ENCODE measurements around the gene LYSMD1.

The LYSMD1 gene

DNA sequence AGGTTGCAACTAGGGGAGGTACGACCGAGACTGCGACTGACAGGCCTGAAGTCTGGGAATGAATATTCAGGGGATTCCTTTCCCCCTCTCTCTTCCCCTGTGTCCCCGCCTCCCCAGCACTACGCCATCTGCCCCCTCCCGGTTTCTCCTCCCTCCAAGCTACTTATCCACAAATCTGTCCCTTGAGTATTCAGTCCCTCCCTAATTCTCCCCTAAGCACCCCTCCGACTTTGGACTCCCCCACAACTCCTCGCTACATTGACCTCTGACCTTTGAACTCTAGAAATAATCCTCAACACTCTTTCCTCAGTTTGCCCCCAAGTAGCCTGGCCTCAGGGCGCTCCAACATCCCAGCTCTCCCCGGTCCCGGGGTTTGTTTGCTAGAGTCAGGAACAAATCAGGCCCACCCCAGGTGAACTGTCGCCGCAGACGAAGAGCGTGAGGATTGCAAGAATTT lies 393 bp downstream of the LYSMD1 start (continued):
- TF ChIP-seq, protein P1, sequence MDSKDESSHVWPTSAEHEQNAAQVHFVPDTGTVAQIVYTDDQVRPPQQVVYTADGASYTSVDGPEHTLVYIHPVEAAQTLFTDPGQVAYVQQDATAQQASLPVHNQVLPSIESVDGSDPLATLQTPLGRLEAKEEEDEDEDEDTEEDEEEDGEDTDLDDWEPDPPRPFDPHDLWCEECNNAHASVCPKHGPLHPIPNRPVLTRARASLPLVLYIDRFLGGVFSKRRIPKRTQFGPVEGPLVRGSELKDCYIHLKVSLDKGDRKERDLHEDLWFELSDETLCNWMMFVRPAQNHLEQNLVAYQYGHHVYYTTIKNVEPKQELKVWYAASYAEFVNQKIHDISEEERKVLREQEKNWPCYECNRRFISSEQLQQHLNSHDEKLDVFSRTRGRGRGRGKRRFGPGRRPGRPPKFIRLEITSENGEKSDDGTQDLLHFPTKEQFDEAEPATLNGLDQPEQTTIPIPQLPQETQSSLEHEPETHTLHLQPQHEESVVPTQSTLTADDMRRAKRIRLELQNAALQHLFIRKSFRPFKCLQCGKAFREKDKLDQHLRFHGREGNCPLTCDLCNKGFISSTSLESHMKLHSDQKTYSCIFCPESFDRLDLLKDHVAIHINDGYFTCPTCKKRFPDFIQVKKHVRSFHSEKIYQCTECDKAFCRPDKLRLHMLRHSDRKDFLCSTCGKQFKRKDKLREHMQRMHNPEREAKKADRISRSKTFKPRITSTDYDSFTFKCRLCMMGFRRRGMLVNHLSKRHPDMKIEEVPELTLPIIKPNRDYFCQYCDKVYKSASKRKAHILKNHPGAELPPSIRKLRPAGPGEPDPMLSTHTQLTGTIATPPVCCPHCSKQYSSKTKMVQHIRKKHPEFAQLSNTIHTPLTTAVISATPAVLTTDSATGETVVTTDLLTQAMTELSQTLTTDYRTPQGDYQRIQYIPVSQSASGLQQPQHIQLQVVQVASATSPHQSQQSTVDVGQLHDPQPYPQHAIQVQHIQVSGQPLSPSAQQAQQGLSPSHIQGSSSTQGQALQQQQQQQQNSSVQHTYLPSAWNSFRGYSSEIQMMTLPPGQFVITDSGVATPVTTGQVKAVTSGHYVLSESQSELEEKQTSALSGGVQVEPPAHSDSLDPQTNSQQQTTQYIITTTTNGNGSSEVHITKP (tag by site-specific recombination; IDR thresholded peaks at IDR 0.05), result peak; percentile 99
- TF ChIP-seq ZNF174 (tag by site-specific recombination; IDR thresholded peaks at IDR 0.05) (no peak), OVOL3 (tag by site-specific recombination; IDR thresholded peaks at IDR 0.05) (no peak), ZIC2 (tag by site-specific recombination; IDR thresholded peaks at IDR 0.05) (0 out of 2 replicates have a peak, but pooled peaks have one; percentile 29), ZNF776 (tag by site-specific recombination; IDR thresholded peaks at IDR 0.05; ENCODE audit: borderline replicate concordance) (no peak), ZNF777 (tag by site-specific recombination; IDR thresholded peaks at IDR 0.05; ENCODE audit: borderline replicate concordance) (no peak), ZNF585B (tag by site-specific recombination; IDR thresholded peaks at IDR 0.05) (no peak), PRDM1 (tag by site-specific recombination; IDR thresholded peaks at IDR 0.05) (no peak), ZNF626 (tag by site-specific recombination; IDR thresholded peaks at IDR 0.05) (no peak), ZNF324 (tag by site-specific recombination; IDR thresholded peaks at IDR 0.05) (peak; percentile 63; the same call in 1 of the 2 replicates), GLI4 (tag by site-specific recombination; IDR thresholded peaks at IDR 0.05) (no peak), ZNF211 (tag by site-specific recombination; IDR thresholded peaks at IDR 0.05; ENCODE audit: low read depth) (no peak), ZNF664 (tag by site-specific recombination; IDR thresholded peaks at IDR 0.05) (no peak), IKZF3 (tag by site-specific recombination; IDR thresholded peaks at IDR 0.05) (peak; percentile 80), TCF7L2 (IDR thresholded peaks at IDR 0.05; ENCODE audit: borderline replicate concordance, low read depth, low read length) (no peak), ZNF501 (tag by site-specific recombination; IDR thresholded peaks at IDR 0.05) (peak; percentile 58; the same call in 1 of the 2 replicates), ZNF354C (tag by site-specific recombination; IDR thresholded peaks at IDR 0.05; ENCODE audit: borderline replicate concordance, low read depth) (no peak), ZNF76 (tag by site-specific recombination; IDR thresholded peaks at IDR 0.05; ENCODE audit: borderline replicate concordance, low read depth) (no peak; the same call in 1 of the 2 replicates), ZNF19 (tag by site-specific recombination; IDR thresholded peaks at IDR 0.05; ENCODE audit: low read depth) (no peak), KLF16 (tag by site-specific recombination; IDR thresholded peaks at IDR 0.05) (peak; percentile 81; the same call in 1 of the 2 replicates)
- TF ChIP-seq, protein P2, sequence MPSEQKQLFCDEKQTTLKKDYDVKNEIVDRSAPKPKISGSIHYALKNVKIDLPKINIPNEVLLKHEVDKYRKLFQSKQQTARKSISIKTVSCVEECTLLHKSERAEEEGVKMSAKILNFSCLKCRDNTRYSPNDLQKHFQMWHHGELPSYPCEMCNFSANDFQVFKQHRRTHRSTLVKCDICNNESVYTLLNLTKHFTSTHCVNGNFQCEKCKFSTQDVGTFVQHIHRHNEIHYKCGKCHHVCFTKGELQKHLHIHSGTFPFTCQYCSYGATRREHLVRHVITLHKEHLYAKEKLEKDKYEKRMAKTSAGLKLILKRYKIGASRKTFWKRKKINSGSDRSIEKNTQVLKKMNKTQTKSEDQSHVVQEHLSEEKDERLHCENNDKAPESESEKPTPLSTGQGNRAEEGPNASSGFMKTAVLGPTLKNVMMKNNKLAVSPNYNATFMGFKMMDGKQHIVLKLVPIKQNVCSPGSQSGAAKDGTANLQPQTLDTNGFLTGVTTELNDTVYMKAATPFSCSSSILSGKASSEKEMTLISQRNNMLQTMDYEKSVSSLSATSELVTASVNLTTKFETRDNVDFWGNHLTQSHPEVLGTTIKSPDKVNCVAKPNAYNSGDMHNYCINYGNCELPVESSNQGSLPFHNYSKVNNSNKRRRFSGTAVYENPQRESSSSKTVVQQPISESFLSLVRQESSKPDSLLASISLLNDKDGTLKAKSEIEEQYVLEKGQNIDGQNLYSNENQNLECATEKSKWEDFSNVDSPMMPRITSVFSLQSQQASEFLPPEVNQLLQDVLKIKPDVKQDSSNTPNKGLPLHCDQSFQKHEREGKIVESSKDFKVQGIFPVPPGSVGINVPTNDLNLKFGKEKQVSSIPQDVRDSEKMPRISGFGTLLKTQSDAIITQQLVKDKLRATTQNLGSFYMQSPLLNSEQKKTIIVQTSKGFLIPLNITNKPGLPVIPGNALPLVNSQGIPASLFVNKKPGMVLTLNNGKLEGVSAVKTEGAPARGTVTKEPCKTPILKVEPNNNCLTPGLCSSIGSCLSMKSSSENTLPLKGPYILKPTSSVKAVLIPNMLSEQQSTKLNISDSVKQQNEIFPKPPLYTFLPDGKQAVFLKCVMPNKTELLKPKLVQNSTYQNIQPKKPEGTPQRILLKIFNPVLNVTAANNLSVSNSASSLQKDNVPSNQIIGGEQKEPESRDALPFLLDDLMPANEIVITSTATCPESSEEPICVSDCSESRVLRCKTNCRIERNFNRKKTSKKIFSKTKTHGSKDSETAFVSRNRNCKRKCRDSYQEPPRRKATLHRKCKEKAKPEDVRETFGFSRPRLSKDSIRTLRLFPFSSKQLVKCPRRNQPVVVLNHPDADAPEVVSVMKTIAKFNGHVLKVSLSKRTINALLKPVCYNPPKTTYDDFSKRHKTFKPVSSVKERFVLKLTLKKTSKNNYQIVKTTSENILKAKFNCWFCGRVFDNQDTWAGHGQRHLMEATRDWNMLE (tag by site-specific recombination; conservative IDR thresholded peaks at IDR 0.05; ENCODE audit: low read depth), result no peak; the same call in 1 of the 2 replicates
- TF ChIP-seq, protein P3, sequence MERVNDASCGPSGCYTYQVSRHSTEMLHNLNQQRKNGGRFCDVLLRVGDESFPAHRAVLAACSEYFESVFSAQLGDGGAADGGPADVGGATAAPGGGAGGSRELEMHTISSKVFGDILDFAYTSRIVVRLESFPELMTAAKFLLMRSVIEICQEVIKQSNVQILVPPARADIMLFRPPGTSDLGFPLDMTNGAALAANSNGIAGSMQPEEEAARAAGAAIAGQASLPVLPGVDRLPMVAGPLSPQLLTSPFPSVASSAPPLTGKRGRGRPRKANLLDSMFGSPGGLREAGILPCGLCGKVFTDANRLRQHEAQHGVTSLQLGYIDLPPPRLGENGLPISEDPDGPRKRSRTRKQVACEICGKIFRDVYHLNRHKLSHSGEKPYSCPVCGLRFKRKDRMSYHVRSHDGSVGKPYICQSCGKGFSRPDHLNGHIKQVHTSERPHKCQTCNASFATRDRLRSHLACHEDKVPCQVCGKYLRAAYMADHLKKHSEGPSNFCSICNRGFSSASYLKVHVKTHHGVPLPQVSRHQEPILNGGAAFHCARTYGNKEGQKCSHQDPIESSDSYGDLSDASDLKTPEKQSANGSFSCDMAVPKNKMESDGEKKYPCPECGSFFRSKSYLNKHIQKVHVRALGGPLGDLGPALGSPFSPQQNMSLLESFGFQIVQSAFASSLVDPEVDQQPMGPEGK (tag by site-specific recombination; IDR thresholded peaks at IDR 0.05), result peak; percentile 81
- TF ChIP-seq, protein P4, sequence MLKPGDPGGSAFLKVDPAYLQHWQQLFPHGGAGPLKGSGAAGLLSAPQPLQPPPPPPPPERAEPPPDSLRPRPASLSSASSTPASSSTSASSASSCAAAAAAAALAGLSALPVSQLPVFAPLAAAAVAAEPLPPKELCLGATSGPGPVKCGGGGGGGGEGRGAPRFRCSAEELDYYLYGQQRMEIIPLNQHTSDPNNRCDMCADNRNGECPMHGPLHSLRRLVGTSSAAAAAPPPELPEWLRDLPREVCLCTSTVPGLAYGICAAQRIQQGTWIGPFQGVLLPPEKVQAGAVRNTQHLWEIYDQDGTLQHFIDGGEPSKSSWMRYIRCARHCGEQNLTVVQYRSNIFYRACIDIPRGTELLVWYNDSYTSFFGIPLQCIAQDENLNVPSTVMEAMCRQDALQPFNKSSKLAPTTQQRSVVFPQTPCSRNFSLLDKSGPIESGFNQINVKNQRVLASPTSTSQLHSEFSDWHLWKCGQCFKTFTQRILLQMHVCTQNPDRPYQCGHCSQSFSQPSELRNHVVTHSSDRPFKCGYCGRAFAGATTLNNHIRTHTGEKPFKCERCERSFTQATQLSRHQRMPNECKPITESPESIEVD (tag by site-specific recombination; IDR thresholded peaks at IDR 0.05), result no peak
- TF ChIP-seq, protein P5, sequence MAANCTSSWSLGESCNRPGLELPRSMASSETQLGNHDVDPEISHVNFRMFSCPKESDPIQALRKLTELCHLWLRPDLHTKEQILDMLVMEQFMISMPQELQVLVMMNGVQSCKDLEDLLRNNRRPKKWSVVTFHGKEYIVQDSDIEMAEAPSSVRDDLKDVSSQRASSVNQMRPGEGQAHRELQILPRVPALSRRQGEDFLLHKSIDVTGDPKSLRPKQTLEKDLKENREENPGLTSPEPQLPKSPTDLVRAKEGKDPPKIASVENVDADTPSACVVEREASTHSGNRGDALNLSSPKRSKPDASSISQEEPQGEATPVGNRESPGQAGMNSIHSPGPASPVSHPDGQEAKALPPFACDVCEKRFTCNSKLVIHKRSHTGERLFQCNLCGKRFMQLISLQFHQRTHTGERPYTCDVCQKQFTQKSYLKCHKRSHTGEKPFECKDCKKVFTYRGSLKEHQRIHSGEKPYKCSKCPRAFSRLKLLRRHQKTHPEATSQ (tag by site-specific recombination; IDR thresholded peaks at IDR 0.05), result no peak
- TF ChIP-seq, protein P6, sequence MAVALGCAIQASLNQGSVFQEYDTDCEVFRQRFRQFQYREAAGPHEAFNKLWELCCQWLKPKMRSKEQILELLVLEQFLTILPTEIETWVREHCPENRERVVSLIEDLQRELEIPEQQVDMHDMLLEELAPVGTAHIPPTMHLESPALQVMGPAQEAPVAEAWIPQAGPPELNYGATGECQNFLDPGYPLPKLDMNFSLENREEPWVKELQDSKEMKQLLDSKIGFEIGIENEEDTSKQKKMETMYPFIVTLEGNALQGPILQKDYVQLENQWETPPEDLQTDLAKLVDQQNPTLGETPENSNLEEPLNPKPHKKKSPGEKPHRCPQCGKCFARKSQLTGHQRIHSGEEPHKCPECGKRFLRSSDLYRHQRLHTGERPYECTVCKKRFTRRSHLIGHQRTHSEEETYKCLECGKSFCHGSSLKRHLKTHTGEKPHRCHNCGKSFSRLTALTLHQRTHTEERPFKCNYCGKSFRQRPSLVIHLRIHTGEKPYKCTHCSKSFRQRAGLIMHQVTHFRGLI (tag by site-specific recombination; IDR thresholded peaks at IDR 0.05), result no peak
